ENCODE results near the gene DUSP8.

The DUSP8 gene

GRCh38 chr11:1521382-1522080, 50.5 kb downstream of the DUSP8 start:
- Histone ChIP-seq H3K9me2 (replicated peaks; ENCODE audit: low read depth, low read length) (no peaks in the 10 kb centered on the region), H3K36me3 (ENCODE audit: insufficient read depth, low read length) (no peaks in the 10 kb centered on the region), H2AFZ (ENCODE audit: low read length) (no peak overlapping the region), H3K4me3 (ENCODE audit: low read length, poor library complexity, severe bottlenecking) (no peak overlapping the region), H3K79me2 (ENCODE audit: insufficient read depth, low read length) (peaks cover 54% of the 10 kb centered on the region), H4K20me1 (ENCODE audit: insufficient read depth, low read length, poor library complexity, severe bottlenecking) (peaks cover 26% of the 10 kb centered on the region), H3K27me3 (ENCODE audit: insufficient read depth, low read length, poor library complexity, severe bottlenecking) (no peaks in the 10 kb centered on the region), H3K9ac (ENCODE audit: low read depth, low read length, poor library complexity, severe bottlenecking) (no peak overlapping the region), H3F3A (ENCODE audit: low read depth) (no peaks in the 10 kb centered on the region), H3K4me2 (ENCODE audit: low read depth, low read length, poor library complexity, severe bottlenecking) (no peak overlapping the region), H3K4me1 (ENCODE audit: insufficient read depth, low read length, poor library complexity, severe bottlenecking) (no peaks in the 10 kb centered on the region), H3K9me3 (ENCODE audit: insufficient read depth, low read depth, low read length) (no peaks in the 10 kb centered on the region)
- TF ChIP-seq EZH2phosphoT487 (IDR thresholded peaks at IDR 0.05; ENCODE audit: borderline replicate concordance) (no peak), CTCF (conservative IDR thresholded peaks at IDR 0.05; ENCODE audit: low read length) (no peak)

GRCh38 chr11:1520663-1521267, 51.3 kb downstream of the DUSP8 start:
- Histone ChIP-seq H3K4me3 (ENCODE audit: low read length, poor library complexity, severe bottlenecking) (no peak overlapping the region), H3K9me2 (replicated peaks; ENCODE audit: low read depth, low read length) (no peaks in the 10 kb centered on the region), H4K20me1 (ENCODE audit: insufficient read depth, low read length, poor library complexity, severe bottlenecking) (peaks cover 26% of the 10 kb centered on the region), H3K4me2 (ENCODE audit: low read depth, low read length, poor library complexity, severe bottlenecking) (no peak overlapping the region), H3K9me3 (ENCODE audit: insufficient read depth, low read depth, low read length) (no peaks in the 10 kb centered on the region), H3K36me3 (ENCODE audit: insufficient read depth, low read length) (no peaks in the 10 kb centered on the region), H3F3A (ENCODE audit: low read depth) (no peaks in the 10 kb centered on the region), H3K27me3 (ENCODE audit: insufficient read depth, low read length, poor library complexity, severe bottlenecking) (no peaks in the 10 kb centered on the region), H3K9ac (ENCODE audit: low read depth, low read length, poor library complexity, severe bottlenecking) (no peak overlapping the region), H3K4me1 (ENCODE audit: insufficient read depth, low read length, poor library complexity, severe bottlenecking) (no peaks in the 10 kb centered on the region), H3K79me2 (ENCODE audit: insufficient read depth, low read length) (peaks cover 54% of the 10 kb centered on the region), H2AFZ (ENCODE audit: low read length) (no peak overlapping the region)
- TF ChIP-seq CTCF (conservative IDR thresholded peaks at IDR 0.05; ENCODE audit: low read length), result no peak

- Histone ChIP-seq H3K36me3 (ENCODE audit: insufficient read depth, low read length) (no peaks in the 10 kb centered on the region), H3K9me2 (replicated peaks; ENCODE audit: low read depth, low read length) (no peaks in the 10 kb centered on the region), H3K9ac (ENCODE audit: low read depth, low read length, poor library complexity, severe bottlenecking) (no peak overlapping the region), H3K9me3 (ENCODE audit: insufficient read depth, low read depth, low read length) (no peaks in the 10 kb centered on the region), H3F3A (ENCODE audit: low read depth) (no peaks in the 10 kb centered on the region), H3K79me2 (ENCODE audit: insufficient read depth, low read length) (peaks cover 54% of the 10 kb centered on the region), H4K20me1 (ENCODE audit: insufficient read depth, low read length, poor library complexity, severe bottlenecking) (peaks cover 28% of the 10 kb centered on the region), H3K4me2 (ENCODE audit: low read depth, low read length, poor library complexity, severe bottlenecking) (no peak overlapping the region), H2AFZ (ENCODE audit: low read length) (no peak overlapping the region), H3K27me3 (ENCODE audit: insufficient read depth, low read length, poor library complexity, severe bottlenecking) (no peaks in the 10 kb centered on the region), H3K4me3 (ENCODE audit: low read length, poor library complexity, severe bottlenecking) (no peak overlapping the region), H3K4me1 (ENCODE audit: insufficient read depth, low read length, poor library complexity, severe bottlenecking) (no peaks in the 10 kb centered on the region)
- TF ChIP-seq EZH2phosphoT487 (IDR thresholded peaks at IDR 0.05; ENCODE audit: borderline replicate concordance), result no peak
- no peak for TF ChIP-seq CTCF (conservative IDR thresholded peaks at IDR 0.05; ENCODE audit: low read length)
These were observed 51.8 kb downstream of the DUSP8 start for GRCh38 chr11:1520209-1520662.
